OCI-LY1 (cell line): Measurements from ENCODE around the gene NOP53.

Experiments used
- EZH2 ChIP-seq: fragments of 200-600 bp; sonication (generic), shearing (Covaris generic); IDR thresholded peaks from 2 replicates; pipeline ENCODE4 v1.8.0; 2017; ENCODE audit warnings: borderline replicate concordance, mixed run types, mild to moderate bottlenecking, antibody characterized with exemption, low read length, moderate library complexity, mixed read lengths
- TF ChIP-seq, protein P1 (sequence below): fragments of 200-600 bp; sonication (generic), shearing (Covaris generic); IDR thresholded peaks from 2 replicates; pipeline ENCODE4 v1.5.1; 2017; ENCODE audit warnings: mild to moderate bottlenecking, antibody characterized with exemption, low read length, moderate library complexity, mixed read lengths

GRCh38 chr19:47740866-47741519, 4.4 kb upstream of the NOP53 start:
- TF ChIP-seq, protein P1, sequence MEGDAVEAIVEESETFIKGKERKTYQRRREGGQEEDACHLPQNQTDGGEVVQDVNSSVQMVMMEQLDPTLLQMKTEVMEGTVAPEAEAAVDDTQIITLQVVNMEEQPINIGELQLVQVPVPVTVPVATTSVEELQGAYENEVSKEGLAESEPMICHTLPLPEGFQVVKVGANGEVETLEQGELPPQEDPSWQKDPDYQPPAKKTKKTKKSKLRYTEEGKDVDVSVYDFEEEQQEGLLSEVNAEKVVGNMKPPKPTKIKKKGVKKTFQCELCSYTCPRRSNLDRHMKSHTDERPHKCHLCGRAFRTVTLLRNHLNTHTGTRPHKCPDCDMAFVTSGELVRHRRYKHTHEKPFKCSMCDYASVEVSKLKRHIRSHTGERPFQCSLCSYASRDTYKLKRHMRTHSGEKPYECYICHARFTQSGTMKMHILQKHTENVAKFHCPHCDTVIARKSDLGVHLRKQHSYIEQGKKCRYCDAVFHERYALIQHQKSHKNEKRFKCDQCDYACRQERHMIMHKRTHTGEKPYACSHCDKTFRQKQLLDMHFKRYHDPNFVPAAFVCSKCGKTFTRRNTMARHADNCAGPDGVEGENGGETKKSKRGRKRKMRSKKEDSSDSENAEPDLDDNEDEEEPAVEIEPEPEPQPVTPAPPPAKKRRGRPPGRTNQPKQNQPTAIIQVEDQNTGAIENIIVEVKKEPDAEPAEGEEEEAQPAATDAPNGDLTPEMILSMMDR: no peak
- no peak for TF ChIP-seq EZH2
